WI38 (cell line): Measurements from ENCODE around the gene RBM17.
A peak's percentile ranks its signal among the peaks of the same experiment; 100 is the strongest.
"Not testable (repeated sequence)": the region's sequence is repeated elsewhere in the genome, so short reads cannot be mapped to it uniquely, and the experiment has no call there.

Experiments used
- H3K4me3 ChIP-seq: 2 replicates; pipeline ENCODE4 v1.5.1; 2011; ENCODE audit warnings: low read depth, mild to moderate bottlenecking, control low read depth, low read length
- CTCF ChIP-seq: IDR thresholded peaks from 2 replicates; pipeline ENCODE4 v1.5.1; 2012; ENCODE audit warnings: low read depth, mild to moderate bottlenecking, control low read depth, low read length

Gene RBM17

GRCh38 chr10:6088721-6089333, at the start of gene RBM17:
Gene RBM17, plus strand, starts transcription at chr10:6089034. Its CDS starts 8,032 bp downstream, at chr10:6097066.
- peak within 1 kb of the TSS; percentile 96 for H3K4me3 ChIP-seq
- peak; percentile 99 for TF ChIP-seq CTCF

- TF ChIP-seq CTCF, result no peak
- no peak overlapping the region for H3K4me3 ChIP-seq
Observed at GRCh38 chr10:6039711-6040110, 49.1 kb upstream of the RBM17 start.

GRCh38 chr10:6040205-6040604, 48.6 kb upstream of the RBM17 start:
- no peak for TF ChIP-seq CTCF
- no peak overlapping the region for H3K4me3 ChIP-seq

GRCh38 chr10:6043377-6043776, 45.5 kb upstream of the RBM17 start:
- H3K4me3 ChIP-seq, result not testable (repeated sequence)

- no peak overlapping the region for H3K4me3 ChIP-seq
- no peak for TF ChIP-seq CTCF
Observed at GRCh38 chr10:6044060-6044459, 44.8 kb upstream of the RBM17 start.

- H3K4me3 ChIP-seq, result no peak overlapping the region
- no peak for TF ChIP-seq CTCF
Observed at GRCh38 chr10:6044751-6045313, 44.0 kb upstream of the RBM17 start.

GRCh38 chr10:6045314-6045848, 43.5 kb upstream of the RBM17 start:
- no peak overlapping the region for H3K4me3 ChIP-seq
- no peak for TF ChIP-seq CTCF
